ENCODE data around the gene DCP1A.

The DCP1A gene

GRCh38 chr3:53234130-53234840 lies 113.1 kb downstream of the DCP1A start:
- no peak for TF ChIP-seq ZNF8 (CRISPR knock-in tag; IDR thresholded peaks at IDR 0.05)
- TF ChIP-seq TCF4 (CRISPR knock-in tag; IDR thresholded peaks at IDR 0.05; ENCODE audit: borderline replicate concordance): no peak
- no peak for TF ChIP-seq SNAI2 (CRISPR knock-in tag; IDR thresholded peaks at IDR 0.05)
- TF ChIP-seq POU6F1 (CRISPR knock-in tag; IDR thresholded peaks at IDR 0.05; ENCODE audit: borderline replicate concordance, low read depth): no peak

More at GRCh38 chr3:53234130-53234840, 113.1 kb downstream of the DCP1A start:
- ATAC-seq: no peak
